A673 (cell line): ENCODE measurements around the gene AK5.

Experiments used
- CTCF ChIP-seq: fragments of 300-800, 200-600 bp; sonication (generic); conservative IDR thresholded peaks from 2 replicates; pipeline ENCODE4 v1.5.1; 2017; ENCODE audit warnings: low read depth, mild to moderate bottlenecking, antibody characterized with exemption, low read length, moderate library complexity, mixed read lengths
- EZH2 ChIP-seq: fragments of 200-600 bp; sonication (generic); IDR thresholded peaks from 2 replicates; pipeline ENCODE4 v1.6.1; 2017; ENCODE audit warnings: borderline replicate concordance, low read depth, mild to moderate bottlenecking, mixed read lengths, antibody characterized with exemption, low read length; ENCODE audit not compliant: poor library complexity, severe bottlenecking

GRCh38 chr1:77513839-77514763 is 232.3 kb downstream of the AK5 start:
- TF ChIP-seq CTCF (peak; percentile 27; the same call in 1 of the 2 replicates), EZH2 (no peak)
